ENCODE results near the gene WDR90.

The WDR90 gene

GRCh38 chr16:617855-618254 is 31.3 kb upstream of the WDR90 start:
- TF ChIP-seq CTCF (IDR thresholded peaks at IDR 0.05; ENCODE audit: low read depth, low read length) = no peak
- H3K27me3 ChIP-seq (ENCODE audit: insufficient read depth, low read depth, severe bottlenecking) = no peaks in the 10 kb centered on the region
- H3K9me3 ChIP-seq (ENCODE audit: severe bottlenecking) = no peaks in the 10 kb centered on the region
- no peak overlapping the region for H3K4me3 ChIP-seq (ENCODE audit: low read depth, low read length)
- DNase-seq = peak; percentile 75
- H3K27ac ChIP-seq = peak overlapping the region; percentile 62
- peaks cover 18% of the 10 kb centered on the region for H3K36me3 ChIP-seq

- Histone ChIP-seq H3K27me3 (ENCODE audit: insufficient read depth, low read depth, severe bottlenecking) (no peaks in the 10 kb centered on the region), H3K9me3 (ENCODE audit: severe bottlenecking) (no peaks in the 10 kb centered on the region), H3K4me3 (ENCODE audit: low read depth, low read length) (no peak overlapping the region), H3K27ac (no peak overlapping the region), H3K36me3 (peaks cover 18% of the 10 kb centered on the region)
- DNase-seq = no peak
- TF ChIP-seq CTCF (IDR thresholded peaks at IDR 0.05; ENCODE audit: low read depth, low read length) = no peak
These were observed 29.6 kb upstream of the WDR90 start for GRCh38 chr16:619476-620100.

- no peak for TF ChIP-seq CTCF (IDR thresholded peaks at IDR 0.05; ENCODE audit: low read depth, low read length)
- Histone ChIP-seq H3K9me3 (ENCODE audit: severe bottlenecking) (no peaks in the 10 kb centered on the region), H3K27ac (no peak overlapping the region), H3K27me3 (ENCODE audit: insufficient read depth, low read depth, severe bottlenecking) (no peaks in the 10 kb centered on the region), H3K4me3 (ENCODE audit: low read depth, low read length) (no peak overlapping the region), H3K36me3 (peaks cover 15% of the 10 kb centered on the region)
- DNase-seq = no peak
These were observed 28.3 kb upstream of the WDR90 start for GRCh38 chr16:620700-621525.

- DNase-seq = no peak
- H3K27ac ChIP-seq = no peak overlapping the region
- H3K9me3 ChIP-seq (ENCODE audit: severe bottlenecking) = no peaks in the 10 kb centered on the region
- no peak for TF ChIP-seq CTCF (IDR thresholded peaks at IDR 0.05; ENCODE audit: low read depth, low read length)
- H3K4me3 ChIP-seq (ENCODE audit: low read depth, low read length) = no peak overlapping the region
- H3K27me3 ChIP-seq (ENCODE audit: insufficient read depth, low read depth, severe bottlenecking) = no peaks in the 10 kb centered on the region
- H3K36me3 ChIP-seq = peaks cover 23% of the 10 kb centered on the region
These were observed 27.5 kb upstream of the WDR90 start for GRCh38 chr16:621526-622105.

GRCh38 chr16:622920-623280 is 26.3 kb upstream of the WDR90 start:
- DNase-seq = no peak
- no peak overlapping the region for H3K4me3 ChIP-seq (ENCODE audit: low read depth, low read length)
- no peak overlapping the region for H3K27ac ChIP-seq

More at GRCh38 chr16:622920-623280, 26.3 kb upstream of the WDR90 start:
- no peak for TF ChIP-seq CTCF (IDR thresholded peaks at IDR 0.05; ENCODE audit: low read depth, low read length)
- Histone ChIP-seq H3K27me3 (ENCODE audit: insufficient read depth, low read depth, severe bottlenecking) (no peaks in the 10 kb centered on the region), H3K9me3 (ENCODE audit: severe bottlenecking) (no peaks in the 10 kb centered on the region), H3K36me3 (peaks cover 29% of the 10 kb centered on the region)
